GM18907 (cell line): ENCODE measurements around the gene TPMT.
A peak's percentile ranks its signal among the peaks of the same experiment; 100 is the strongest.
"Not testable (repeated sequence)": the region's sequence is repeated elsewhere in the genome, so short reads cannot be mapped to it uniquely, and the experiment has no call there.

Experiments
- ATAC-seq: cut with Tn5 transposase; IDR thresholded peaks from one replicate; pipeline ENCODE4 v1.9.1; 2021; ENCODE audit warnings: mild to moderate bottlenecking, moderate library complexity; ENCODE audit not compliant: unreplicated experiment

The TPMT gene

DNA sequence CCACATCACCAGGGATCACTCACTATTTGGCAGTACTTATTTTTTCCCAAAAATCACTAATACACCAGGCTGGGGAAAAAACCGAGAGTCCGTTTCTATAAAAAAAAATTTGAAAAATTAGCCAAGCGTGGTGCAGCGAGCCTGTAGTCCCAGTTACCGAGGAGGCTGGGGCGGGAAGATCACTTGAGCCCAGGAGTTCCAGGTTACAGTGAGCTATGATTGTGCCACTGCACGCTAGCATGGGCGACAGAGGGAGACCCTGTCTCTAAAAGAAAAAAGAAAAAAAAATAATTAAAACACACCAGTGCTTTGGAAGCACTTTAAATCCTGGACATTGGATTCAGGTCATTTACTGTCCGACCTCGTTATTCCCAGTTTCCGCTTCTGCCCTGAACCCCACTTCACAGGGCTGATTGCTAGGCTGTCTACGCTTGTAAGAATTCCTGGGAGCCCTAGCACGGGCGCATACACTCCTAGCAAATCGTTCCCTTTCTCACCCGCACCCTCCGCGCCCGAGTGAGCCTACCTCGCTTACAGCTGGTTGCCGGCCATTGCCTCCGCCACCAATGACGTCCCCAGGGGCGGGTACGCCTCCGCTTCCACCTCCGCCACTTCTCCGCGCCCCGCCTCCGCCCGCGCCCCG lies at the start of gene TPMT:
TSS of gene TPMT (minus strand) at position 571 of the 643 bp plus-strand sequence. CDS start 5,950 bp downstream, outside the sequence.
- ATAC-seq = peak; percentile 73

DNA sequence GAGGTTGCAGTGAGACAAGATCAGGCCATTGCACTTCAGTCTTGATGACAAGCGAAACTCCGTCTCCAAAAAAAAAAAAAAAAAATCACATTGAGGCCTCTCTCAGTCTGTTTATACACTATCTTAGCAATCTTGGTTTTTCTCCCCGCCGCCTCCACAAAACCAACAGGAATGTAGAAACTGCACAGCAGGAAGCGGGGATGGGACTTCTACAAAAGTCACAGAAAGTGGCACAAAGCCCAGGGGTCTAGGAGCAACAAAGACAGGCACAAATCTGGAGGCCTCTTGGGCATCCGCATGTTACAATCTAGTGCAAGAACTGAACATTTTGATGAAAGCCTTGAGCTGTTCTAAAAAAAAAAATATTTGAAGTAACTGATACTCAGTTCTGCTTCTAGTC lies 48.9 kb upstream of the TPMT start:
- no peak for ATAC-seq

DNA sequence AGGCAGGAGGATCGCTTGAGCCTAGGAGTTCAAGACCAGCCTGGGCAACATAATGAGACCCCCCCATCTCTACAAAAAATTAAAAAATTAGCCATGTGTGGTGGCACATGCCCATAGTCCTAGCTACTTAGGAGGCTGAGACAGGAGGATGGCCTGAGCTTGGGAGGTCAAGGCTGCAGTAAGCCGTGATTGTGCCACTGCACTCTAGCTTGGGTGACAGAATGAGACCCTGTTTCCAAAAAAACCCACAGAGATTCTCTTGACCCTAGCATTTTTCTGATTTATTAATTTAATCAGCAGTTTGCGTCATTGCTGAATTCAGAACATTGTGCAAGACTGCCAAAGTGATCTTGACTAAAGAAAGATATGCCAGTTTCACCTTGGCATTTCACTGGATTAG lies 37.1 kb upstream of the TPMT start:
- no peak for ATAC-seq

DNA sequence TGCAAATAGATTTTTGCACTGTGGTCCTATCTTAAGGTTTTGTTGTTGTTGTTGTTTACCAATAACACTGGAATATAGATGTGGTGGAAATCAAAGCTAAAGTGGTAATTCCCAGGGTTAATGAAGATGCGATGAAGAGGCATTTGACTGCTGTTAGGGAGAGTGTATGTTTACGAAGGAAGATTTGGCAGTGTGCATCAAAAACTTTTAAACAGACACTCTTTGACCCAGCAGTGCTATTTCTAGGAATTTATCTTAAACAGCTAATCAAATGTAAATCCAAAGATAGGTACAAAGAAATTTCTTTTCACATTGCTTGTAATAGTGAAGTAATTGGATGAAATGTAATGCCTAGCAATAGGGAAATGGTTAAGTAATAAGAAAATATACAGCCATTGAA lies 34.3 kb upstream of the TPMT start:
- ATAC-seq = no peak

DNA sequence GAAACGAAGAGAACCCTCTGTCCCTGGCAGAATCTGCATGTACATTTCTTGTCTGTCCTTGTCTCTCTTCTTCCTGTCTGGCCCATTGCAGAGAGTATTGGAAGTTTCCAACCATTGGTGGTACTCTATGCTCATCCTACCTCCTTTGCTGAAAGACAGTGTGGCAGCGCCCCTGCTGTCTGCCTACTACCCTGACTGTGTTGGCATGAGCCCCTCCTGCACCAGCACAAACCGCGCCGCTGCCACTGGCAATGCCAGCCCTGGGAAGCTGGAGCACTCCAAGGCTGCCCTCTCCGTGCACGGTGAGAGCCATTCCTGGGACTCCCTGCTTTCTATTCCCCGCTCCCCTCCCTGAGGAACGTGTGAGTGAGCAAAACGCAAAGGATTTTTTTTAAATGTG lies 32.8 kb upstream of the TPMT start:
- ATAC-seq = no peak

DNA sequence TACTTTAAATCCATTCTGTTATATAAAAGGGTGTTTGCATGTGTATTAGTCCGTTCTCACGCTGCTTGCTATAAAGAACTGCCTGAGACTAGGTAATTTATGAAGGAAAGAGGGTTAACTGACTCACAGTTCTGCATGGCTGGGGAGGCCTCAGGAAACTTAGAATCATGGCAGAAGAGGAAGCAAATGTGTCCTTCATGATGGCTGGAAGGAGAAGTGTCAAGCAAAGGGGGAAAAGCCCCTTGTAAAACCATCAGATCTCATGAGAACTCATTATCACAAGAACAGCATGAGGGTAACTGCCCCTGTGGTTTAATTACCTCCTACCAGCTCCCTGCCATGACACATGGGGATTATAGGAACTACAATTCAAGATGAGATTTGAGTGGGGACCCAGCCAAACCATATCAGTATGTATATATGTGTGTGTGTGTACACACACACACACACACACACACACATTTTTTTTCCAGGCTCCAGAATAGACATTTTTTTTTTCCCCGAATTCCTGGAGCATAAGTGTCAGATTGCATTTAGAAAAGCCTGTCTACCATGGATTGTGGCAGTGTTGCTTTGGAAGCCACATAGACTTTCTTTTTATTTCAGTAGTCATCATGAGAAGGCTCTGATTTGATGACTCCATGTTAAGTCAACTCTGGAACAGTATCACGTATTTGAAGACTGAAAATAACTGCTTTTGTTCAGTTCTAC lies 31.8 kb upstream of the TPMT start:
- ATAC-seq = peak; percentile 26

DNA sequence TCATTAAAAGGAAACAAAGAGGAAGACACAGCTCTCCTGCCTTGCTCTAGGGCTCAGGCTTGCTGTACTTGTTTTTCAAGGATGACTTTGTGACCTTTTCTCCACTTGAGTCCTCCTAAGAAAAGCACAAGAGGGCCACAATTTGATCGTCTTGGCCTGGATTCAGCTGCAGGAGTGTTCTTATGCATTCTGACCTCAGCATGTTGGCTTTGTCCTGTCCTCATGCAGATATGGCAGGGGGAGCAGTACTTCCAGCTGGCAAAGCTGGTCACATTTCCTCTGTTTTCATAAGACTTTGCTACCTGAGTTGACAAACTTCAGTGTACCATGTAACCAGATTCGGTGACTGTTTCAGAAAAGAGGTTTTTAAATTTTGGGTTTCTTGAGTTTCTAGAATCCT lies 31.2 kb upstream of the TPMT start:
- ATAC-seq = peak; percentile 71

DNA sequence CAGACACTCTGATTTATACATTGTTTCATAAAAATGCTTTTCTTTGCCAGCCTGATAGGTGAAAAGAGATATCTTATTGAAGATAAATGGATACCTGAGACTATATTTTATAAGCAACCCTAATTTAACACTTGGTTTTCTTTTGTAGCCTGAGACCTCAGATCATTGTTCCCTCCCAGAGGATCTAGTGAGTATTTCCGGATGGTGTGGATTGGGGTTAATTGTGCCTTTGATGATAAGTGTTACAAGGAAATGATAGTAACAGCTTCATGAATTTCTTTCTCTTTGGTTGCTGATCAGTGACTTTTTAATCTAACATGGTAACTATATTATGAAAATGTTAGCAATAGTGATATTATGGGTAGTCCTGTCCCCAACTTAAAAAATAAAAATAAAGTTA lies 30.7 kb upstream of the TPMT start:
- no peak for ATAC-seq

DNA sequence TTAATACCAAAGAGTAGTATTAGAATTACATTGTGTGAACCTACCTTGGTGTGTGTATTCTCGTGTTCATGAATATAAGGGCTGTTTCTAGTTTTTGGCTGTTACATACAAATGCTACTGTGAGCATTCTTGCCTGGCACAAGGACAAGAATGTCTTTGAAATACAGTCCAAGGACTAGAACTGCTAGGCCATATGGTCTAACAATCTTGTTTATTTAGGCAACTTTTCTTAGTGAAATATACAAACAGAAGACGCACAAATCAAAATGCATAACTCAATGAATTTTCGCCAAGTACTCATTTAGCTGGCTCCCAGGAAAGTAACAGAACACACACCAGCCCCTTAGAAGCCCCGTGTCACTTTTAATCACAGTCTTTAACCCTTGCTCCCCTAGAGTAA lies 28.9 kb upstream of the TPMT start:
- no peak for ATAC-seq

DNA sequence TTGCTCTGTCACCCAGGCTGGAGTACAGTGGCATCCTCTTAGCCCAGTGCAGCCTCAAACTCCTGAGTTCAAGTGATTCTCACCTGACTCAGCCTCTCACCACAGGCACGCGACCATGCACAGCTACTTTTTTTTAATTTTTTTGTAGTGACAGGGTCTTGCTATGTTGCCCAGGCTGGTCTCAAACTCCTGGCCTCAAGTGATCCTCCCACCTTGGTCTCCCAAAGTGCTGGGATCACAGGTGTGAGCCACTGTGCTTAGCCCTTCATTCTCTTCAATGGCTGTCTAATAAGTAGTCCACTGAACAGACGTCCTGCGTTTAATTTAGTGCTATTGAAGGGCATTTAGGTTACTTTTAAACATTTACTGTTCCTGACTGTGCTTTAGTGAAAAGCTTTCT lies 27.7 kb upstream of the TPMT start:
- ATAC-seq = no peak

DNA sequence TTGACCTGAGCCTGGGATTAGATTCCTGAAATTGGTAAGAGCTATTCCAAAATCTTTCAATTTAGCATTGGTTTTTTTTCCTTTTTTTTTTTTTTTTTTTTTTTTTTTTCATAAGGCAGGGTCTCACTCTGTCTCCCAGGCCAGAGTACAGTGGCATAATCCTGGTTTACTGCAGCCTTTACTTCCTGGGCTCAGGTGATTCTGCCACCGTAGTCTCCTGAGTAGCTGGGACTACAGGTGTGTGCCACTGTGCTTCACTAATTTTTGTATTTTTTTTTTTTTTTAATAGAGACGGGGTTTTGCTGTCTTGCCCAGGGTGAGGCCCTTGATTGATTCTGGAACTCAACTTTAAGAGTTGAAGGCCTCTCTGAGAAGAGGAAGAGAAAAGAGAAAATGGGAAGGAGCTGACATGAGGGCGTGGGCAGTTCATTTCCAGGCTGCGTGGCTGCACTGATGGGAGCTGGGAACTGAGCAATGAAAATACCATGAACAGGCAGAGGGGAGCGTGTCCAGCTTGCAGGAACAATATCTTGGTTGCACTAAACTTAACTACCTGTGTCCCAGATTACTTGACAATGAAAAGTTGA lies 25.0 kb upstream of the TPMT start:
- no peak for ATAC-seq

DNA sequence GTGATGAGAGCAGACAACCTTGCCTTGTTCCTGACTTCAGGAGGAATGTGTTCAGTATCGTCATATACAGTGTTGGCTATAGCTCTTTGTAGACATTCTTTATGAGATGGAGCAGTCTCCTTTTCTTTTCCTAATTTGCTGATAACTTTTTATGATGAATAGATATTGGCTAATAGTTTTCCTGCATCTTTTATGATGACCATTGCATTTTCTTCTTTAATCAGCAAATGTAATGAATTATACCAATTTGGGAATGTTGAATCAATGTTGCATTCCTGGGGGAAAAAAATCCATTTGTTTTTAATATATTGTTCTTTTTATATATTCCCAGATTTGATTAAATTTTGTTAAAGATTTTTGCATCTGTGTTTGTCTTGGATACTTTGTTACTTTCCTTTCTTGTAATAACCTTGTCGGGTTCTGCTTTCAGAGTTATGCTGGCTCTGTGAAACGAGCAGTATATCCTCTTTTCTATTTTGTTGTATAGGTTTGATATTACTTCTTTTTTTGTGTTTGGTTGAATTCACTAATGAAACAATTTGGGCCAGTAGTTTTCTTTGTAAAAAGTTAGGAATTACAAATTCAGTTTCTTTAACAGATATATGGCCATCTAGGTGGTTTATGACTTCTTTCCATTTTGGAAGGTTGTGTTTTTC lies 24.2 kb upstream of the TPMT start:
- ATAC-seq = no peak

DNA sequence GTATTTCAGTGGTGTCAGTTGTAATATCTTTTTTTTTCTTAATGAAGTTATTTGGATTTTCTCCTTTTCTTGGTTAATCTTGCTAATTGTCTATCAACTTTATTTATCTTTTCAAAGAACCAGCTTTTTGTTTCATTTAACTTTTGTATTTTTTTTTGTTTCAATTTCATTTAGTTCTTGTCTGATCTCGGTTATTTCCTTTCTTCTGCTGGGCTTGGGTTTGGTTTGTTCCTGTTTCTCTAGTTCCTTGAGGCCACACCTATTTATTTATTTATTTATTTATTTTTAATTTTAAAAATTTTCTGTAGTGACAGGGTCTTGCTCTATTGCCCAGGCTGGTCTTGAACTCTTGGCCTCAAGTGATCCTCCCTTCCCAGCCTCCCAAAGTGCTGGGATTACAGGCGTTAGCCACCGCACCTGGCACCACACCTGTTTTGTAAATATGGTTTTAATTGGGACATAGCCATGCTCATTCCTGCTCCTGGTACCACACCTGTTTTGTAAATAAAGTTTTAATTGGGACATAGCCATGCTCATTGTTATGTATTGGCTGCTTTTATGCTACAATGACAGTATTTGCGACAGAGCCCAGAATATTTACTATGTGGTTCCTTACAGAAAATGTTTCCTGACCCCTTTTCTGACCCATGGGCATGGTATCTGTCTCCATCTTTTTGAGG lies 22.5 kb upstream of the TPMT start:
- ATAC-seq = no peak

DNA sequence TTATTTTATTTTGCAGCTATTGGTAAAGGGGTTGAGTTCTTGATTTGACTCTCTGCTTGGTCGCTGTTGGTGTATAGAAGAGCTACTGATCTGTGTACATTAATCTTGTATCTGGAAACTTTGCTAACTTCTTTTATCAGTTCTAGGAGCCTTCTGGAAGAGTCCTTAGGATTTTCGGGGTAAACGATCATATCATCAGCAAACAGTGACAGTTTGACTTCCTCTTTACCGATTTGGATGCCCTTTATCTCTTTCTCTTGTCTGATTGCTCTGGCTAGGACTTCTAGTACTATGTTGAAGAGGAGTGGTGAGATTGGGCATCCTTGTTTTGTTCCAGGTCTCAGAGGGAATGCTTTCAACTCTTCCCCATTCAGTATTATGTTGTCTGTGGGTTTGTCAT lies 21.3 kb upstream of the TPMT start:
- ATAC-seq = not testable (repeated sequence)

DNA sequence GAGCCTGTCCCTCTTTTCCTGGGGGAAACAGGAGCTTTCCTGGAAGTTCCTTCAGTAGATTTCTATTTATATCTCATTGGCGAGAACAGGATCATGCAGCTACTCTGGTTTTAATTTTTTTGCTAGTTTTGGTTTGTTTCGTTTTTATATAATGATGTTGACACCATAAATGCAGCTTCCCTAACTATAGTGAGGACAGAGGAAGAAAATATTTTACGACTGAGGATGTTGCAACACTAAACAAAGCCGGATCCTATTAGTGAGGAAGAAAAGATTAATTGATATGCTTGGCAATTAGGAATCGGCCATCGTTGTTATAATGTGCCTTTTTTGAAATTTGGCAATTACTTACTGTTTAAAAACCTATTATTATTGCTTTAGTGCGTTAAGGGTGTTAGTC lies 17.0 kb upstream of the TPMT start:
- ATAC-seq = no peak

DNA sequence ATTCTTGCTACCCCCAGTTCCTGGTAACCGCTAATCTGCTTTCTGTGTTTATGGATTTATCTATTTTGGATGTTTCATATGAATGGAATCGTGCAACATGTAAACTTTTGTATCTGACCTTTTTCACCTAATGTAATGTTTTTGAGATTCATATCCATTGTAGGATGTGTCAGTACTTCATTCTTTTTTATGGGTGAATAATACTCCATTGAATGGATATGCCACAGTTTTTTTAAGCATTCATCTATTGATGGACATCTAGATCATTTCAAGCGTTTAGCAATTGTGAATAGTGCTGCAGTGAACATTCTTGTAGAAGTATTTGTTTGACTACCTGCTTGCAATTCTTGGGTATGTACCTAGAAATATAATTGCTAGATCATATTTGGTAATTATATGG lies 13.4 kb upstream of the TPMT start:
- ATAC-seq = no peak

DNA sequence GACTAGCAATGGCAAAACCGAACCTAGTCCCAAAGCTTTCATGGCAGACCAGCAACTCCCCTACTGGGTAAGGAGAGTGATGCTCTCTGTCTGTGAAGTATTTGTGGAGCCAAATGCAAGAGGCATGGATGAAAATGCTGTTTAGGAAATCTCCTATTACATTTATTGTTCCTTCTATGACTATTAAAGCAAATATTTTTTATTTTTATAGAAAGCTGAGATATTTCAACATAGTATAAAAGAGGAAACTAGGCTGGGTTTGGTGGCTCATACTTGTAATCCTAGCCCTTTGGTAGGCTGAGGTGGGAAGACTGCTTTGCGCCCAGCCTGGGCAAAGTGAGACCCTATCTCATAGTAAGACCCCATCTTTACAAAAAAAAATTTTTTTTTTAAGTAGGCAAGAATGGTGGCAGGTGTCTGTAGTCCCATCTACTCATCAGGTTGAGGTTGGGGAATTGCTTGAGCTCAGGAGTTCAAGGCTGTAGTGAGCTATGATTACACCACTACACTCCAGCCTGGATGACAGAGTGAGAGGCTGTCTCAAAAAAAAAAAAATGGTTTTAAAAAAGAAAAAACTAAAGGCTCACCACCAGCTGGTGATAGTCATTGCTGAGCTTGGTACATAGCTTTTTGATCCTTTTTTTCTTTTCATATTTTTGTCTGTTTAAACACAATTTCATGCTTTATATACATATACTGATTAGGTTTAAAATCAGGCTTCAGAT lies 11.6 kb upstream of the TPMT start:
- ATAC-seq = no peak

DNA sequence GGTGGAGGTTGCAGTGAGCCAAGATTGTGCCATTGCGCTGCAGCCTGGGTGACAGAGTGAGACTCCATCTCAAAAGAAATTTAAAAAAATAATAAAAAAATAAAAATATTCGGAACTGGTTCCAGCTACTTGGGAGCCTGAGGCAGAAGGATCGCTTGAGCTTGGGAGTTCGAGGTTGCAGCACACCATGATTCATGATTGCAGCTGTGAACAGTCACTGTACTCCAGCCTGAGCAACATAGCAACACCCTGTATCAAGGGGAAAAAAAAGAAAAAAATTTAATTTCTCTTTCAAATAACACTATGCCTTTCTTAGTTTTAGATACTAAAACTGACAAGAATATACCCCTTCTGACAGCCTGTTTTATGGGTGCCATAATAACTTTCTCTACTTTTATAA lies 10.9 kb upstream of the TPMT start:
- ATAC-seq = no peak

DNA sequence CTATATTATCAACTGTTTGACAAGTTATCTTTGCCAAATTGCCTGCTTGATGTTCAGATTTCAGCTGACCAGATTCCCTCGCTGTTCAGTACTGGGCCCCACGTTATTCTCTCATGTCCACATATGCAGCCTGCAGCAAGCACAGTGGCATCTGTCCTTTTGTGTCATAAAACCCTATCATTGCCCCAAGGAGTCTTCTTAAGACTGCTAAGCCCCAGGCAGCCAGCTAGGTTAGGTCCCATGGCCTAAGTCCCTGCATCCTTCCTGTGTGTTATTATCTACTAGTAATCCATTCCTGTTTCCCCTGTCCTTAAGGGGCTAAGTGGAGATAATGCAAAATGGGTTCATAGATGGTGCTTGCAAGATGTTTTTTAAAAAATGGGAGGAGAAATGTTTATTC lies 7.5 kb upstream of the TPMT start:
- no peak for ATAC-seq

DNA sequence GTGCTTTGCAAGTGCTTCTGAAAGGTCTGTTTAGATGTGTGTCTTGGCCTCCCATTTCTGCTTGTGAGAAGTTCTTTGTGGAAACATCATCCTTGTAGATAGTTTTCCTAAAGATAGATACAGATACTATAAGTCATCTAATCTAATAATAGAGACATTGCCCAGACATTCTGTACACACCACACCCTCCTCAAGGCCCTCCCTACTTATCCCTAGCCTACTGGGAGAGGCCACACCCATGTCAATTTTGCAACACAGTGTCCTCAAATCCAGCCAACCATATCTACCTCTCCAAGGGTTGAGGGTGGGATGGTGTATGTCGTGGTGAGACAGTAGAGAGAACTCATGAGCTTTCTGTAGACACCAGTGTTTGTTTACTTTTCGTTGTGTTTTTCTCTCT lies 6.6 kb upstream of the TPMT start:
- no peak for ATAC-seq

DNA sequence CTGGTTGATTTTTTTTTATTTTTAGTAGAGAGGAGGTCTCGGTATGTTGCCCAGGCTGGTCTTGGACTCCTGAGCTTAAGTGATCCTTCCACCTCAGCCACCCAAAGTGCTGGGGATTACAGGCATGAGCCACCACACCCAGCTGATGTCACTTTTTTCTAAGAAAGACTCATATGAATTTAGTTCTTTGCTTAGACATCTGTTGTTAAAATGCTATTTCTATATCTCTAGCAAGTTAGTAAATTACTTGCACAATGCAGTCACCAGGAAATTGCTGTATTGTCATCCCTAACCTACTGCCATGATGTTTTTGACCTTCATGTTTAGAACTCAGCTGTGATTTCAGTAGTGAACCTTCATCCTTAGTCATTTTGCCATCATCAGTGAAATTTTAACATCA lies 6.0 kb upstream of the TPMT start:
- ATAC-seq = no peak
